K562 (cell line): ENCODE measurements around the gene SPHK2. TPM values are rescaled to one million over a fixed set of nuclear protein-coding genes. Genes with fewer than 3 reads are reported as not detected.
A peak's percentile ranks its signal among the peaks of the same experiment; 100 is the strongest.

Experiments used
- BRD9 ChIP-seq: fragments of 450-650 bp; IDR thresholded peaks from 2 replicates; pipeline ENCODE4 v1.6.1; 2018; ENCODE audit warnings: low read depth; ENCODE audit not compliant: partially characterized antibody
- CBFA2T2 ChIP-seq: fragments of 450-650 bp; conservative IDR thresholded peaks from 2 replicates; pipeline ENCODE4 v1.6.1; 2017; ENCODE audit warnings: mild to moderate bottlenecking
- EHMT2 ChIP-seq: fragments of 450-650 bp; IDR thresholded peaks from 2 replicates; pipeline ENCODE4 v1.6.1; 2018; ENCODE audit warnings: antibody characterized with exemption
- ERF ChIP-seq: fragments of 450-650 bp; formaldehyde crosslinking; IDR thresholded peaks from 2 replicates; pipeline ENCODE4 v1.4.0; 2020; ENCODE audit warnings: mild to moderate bottlenecking, mixed read lengths
- HMBOX1 ChIP-seq: sonication (generic); IDR thresholded peaks from 2 replicates; pipeline ENCODE4 v1.6.1; 2016
- HNRNPH1 ChIP-seq: fragments of 200-400 bp; formaldehyde crosslinking; optimal IDR thresholded peaks from 2 replicates; pipeline ENCODE3; 2017; ENCODE audit warnings: low read depth, mild to moderate bottlenecking, low read length, moderate library complexity
- IFI16 ChIP-seq: fragments of 250-450 bp; sonication (Bioruptor Pico); IDR thresholded peaks from 2 replicates; pipeline ENCODE4 v2.1.2; 2022; ENCODE audit warnings: mild to moderate bottlenecking, inconsistent platforms
- KDM2B ChIP-seq: fragments of 250-450 bp; sonication (Bioruptor Pico); IDR thresholded peaks from 2 replicates; pipeline ENCODE4 v1.8.0; 2021; ENCODE audit warnings: mild to moderate bottlenecking, moderate library complexity
- KLF1 ChIP-seq: fragments of 450-650 bp; IDR thresholded peaks from 2 replicates; pipeline ENCODE4 v1.6.1; 2016; ENCODE audit warnings: missing genetic modification characterization, missing compliant biosample characterization
- NCOA6 ChIP-seq: fragments of 450-650 bp; IDR thresholded peaks from 2 replicates; pipeline ENCODE4 v1.6.1; 2017; ENCODE audit warnings: mild to moderate bottlenecking
- NR1H2 ChIP-seq: sonication (generic); formaldehyde crosslinking; IDR thresholded peaks from 2 replicates; pipeline ENCODE4 v1.4.0; 2020; ENCODE audit warnings: mild to moderate bottlenecking, missing genetic modification reagents
- POLR2A ChIP-seq: fragments of 450-650 bp; conservative IDR thresholded peaks from 2 replicates; pipeline ENCODE4 v1.6.1; 2016
- RAD21 ChIP-seq, 2 experiments: fragments of 250-450 bp in 1 of 2; fragments of 450-650 bp in 1 of 2; sonication (Bioruptor Pico) in 1 of 2; formaldehyde crosslinking in 1 of 2; IDR thresholded peaks in 1 of 2; conservative IDR thresholded peaks in 1 of 2; 2 replicates each; pipeline versions ENCODE4 v1.4.0 to v1.8.0; 2020 to 2022; ENCODE audit warnings: mild to moderate bottlenecking in 2 of 2, moderate library complexity in 1 of 2
- RBM15 ChIP-seq: fragments of 200-400 bp; formaldehyde crosslinking; IDR thresholded peaks from 2 replicates; pipeline ENCODE4 v1.6.1; 2018; ENCODE audit warnings: mild to moderate bottlenecking, low read length, moderate library complexity; ENCODE audit not compliant: insufficient read depth
- SRSF3 ChIP-seq: fragments of 200-400 bp; formaldehyde crosslinking; IDR thresholded peaks from 2 replicates; pipeline ENCODE4 v1.6.1; 2016; ENCODE audit warnings: mild to moderate bottlenecking, low read length, moderate library complexity; ENCODE audit not compliant: insufficient read depth
- TSC22D4 ChIP-seq: fragments of 450-650 bp; IDR thresholded peaks from 2 replicates; pipeline ENCODE4 v1.6.1; 2016; ENCODE audit warnings: missing genetic modification characterization, missing biosample characterization, control low read depth
- ZKSCAN1 ChIP-seq: fragments of 150-350 bp; IDR thresholded peaks from 2 replicates; pipeline ENCODE4 v1.6.1; 2016; ENCODE audit warnings: low read depth, low read length
- ZNF175 ChIP-seq: fragments of 200-800 bp; sonication (Bioruptor generic); IDR thresholded peaks from 2 replicates; pipeline ENCODE4 v1.6.1; 2016; ENCODE audit warnings: low read depth, mild to moderate bottlenecking, missing genetic modification characterization, missing compliant biosample characterization
- ZNF3 ChIP-seq: fragments of 250-450 bp; sonication (Bioruptor Pico); IDR thresholded peaks from 2 replicates; pipeline ENCODE4 v1.5.0; 2021; ENCODE audit warnings: mild to moderate bottlenecking, moderate library complexity
- ZNF324 ChIP-seq: fragments of 250-450 bp; sonication (Bioruptor Pico); IDR thresholded peaks from 2 replicates; pipeline ENCODE4 v1.4.0; 2020; ENCODE audit warnings: mild to moderate bottlenecking
- ZNF76 ChIP-seq: fragments of 250-450 bp; sonication (Bioruptor Pico); IDR thresholded peaks from 2 replicates; pipeline ENCODE4 v1.4.0; 2020; ENCODE audit warnings: mild to moderate bottlenecking, moderate library complexity, borderline replicate concordance
- ZNF780A ChIP-seq: fragments of 250-450 bp; sonication (Bioruptor Pico); IDR thresholded peaks from 2 replicates; pipeline ENCODE4 v1.5.0; 2021; ENCODE audit warnings: mild to moderate bottlenecking
- polyA plus RNA-seq, 8 experiments: library from polyadenylated mRNA; depleted of rRNA in 4 of 8; stranded (reverse) in 5 of 8; unstranded in 3 of 8; fragments of >200 nt; fragmentation: Nextera tagmentation in 2 of 8; fragmentation: Illumina TruSeq in 1 of 8; extraction: Ambion mirVana in 2 of 8; extraction: Trizol in 1 of 8; gene quantifications; 2 replicates each; pipeline versions ENCODE4 v1.2.1 to v1.2.3, GENCODE V29; 2011 to 2014; ENCODE audit warnings: inconsistent platforms in 1 of 8, missing spikeins in 1 of 8
- total RNA-seq, 7 experiments: library from RNA; depleted of rRNA in 6 of 7; stranded (reverse); fragments of >200 nt in 6 of 7; fragmentation: Illumina TruSeq in 2 of 7; extraction: Trizol in 2 of 7; gene quantifications; 2 replicates each; pipeline versions ENCODE4 v1.2.1 to v1.2.3, GENCODE V29; 2011 to 2021; ENCODE audit warnings: low replicate concordance in 1 of 7
- TF ChIP-seq, protein P1 (sequence below), 2 experiments: fragments of 450-650 bp; conservative IDR thresholded peaks; 2 replicates each; pipeline ENCODE4 v1.6.1; 2017; ENCODE audit warnings: mild to moderate bottlenecking in 2 of 2, moderate library complexity in 2 of 2
- TF ChIP-seq, protein P2 (sequence below): fragments of 250-450 bp; sonication (Bioruptor Pico); IDR thresholded peaks from 2 replicates; pipeline ENCODE4 v1.5.0; 2020; ENCODE audit warnings: mild to moderate bottlenecking, borderline replicate concordance

Gene SPHK2
- total and polyA plus RNA-seq, 9 of the 15 experiments (the other 6 are each of a cell fraction or from before 2014, with no cell fraction given): 0.10 to 15.2 (median 2.9) TPM

- TF ChIP-seq EHMT2 (peak; percentile 55; the same call in 1 of the 2 replicates), ZNF324 (no peak), HNRNPH1 (no peak), NR1H2 (CRISPR knock-in tag) (peak; percentile 67; the same call in 1 of the 2 replicates), NCOA6 (no peak; the same call in 1 of the 2 replicates), CBFA2T2 (no peak; the same call in 1 of the 2 replicates), SRSF3 (no peak), ZNF780A (CRISPR knock-in tag) (no peak), HMBOX1 (no peak), ZKSCAN1 (no peak), BRD9 (peak; percentile 86), ZNF175 (peak; percentile 66; the same call in 1 of the 2 replicates), IFI16 (CRISPR knock-in tag) (no peak), KDM2B (no peak), POLR2A (peak; percentile 60; the same call in 1 of the 2 replicates), ZNF76 (CRISPR knock-in tag) (no peak), TSC22D4 (tag) (no peak), ERF (CRISPR knock-in tag) (no peak), RAD21 (CRISPR knock-in tag; conservative IDR thresholded peaks at IDR 0.05 in 1 of 2, IDR thresholded peaks at IDR 0.05 in 1 of 2) (no peak), KLF1 (no peak), RBM15 (no peak), ZNF3 (no peak)
- TF ChIP-seq, protein P1, sequence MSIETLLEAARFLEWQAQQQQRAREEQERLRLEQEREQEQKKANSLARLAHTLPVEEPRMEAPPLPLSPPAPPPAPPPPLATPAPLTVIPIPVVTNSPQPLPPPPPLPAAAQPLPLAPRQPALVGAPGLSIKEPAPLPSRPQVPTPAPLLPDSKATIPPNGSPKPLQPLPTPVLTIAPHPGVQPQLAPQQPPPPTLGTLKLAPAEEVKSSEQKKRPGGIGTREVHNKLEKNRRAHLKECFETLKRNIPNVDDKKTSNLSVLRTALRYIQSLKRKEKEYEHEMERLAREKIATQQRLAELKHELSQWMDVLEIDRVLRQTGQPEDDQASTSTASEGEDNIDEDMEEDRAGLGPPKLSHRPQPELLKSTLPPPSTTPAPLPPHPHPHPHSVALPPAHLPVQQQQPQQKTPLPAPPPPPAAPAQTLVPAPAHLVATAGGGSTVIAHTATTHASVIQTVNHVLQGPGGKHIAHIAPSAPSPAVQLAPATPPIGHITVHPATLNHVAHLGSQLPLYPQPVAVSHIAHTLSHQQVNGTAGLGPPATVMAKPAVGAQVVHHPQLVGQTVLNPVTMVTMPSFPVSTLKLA (conservative IDR thresholded peaks at IDR 0.05): peak; percentile 80 to 90; a peak in 3 of 4 replicates
- TF ChIP-seq, protein P2, sequence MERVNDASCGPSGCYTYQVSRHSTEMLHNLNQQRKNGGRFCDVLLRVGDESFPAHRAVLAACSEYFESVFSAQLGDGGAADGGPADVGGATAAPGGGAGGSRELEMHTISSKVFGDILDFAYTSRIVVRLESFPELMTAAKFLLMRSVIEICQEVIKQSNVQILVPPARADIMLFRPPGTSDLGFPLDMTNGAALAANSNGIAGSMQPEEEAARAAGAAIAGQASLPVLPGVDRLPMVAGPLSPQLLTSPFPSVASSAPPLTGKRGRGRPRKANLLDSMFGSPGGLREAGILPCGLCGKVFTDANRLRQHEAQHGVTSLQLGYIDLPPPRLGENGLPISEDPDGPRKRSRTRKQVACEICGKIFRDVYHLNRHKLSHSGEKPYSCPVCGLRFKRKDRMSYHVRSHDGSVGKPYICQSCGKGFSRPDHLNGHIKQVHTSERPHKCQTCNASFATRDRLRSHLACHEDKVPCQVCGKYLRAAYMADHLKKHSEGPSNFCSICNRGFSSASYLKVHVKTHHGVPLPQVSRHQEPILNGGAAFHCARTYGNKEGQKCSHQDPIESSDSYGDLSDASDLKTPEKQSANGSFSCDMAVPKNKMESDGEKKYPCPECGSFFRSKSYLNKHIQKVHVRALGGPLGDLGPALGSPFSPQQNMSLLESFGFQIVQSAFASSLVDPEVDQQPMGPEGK (CRISPR knock-in tag): no peak
Observed at GRCh38 chr19:48637948-48638830, 18.9 kb downstream of the SPHK2 start (continued).
